ENCODE measurements around the gene SIRPD. TPM values are rescaled to one million over a fixed set of nuclear protein-coding genes. Genes with fewer than 3 reads are reported as not detected.

SIRPD gene
- total and polyA plus RNA-seq, 4 experiments from 2014 or later: 0.11 to 0.17 TPM; not detected in 2

- Mint-ChIP-seq H3K27ac (no peak overlapping the region), H3K27me3 (peaks cover 27 to 30% of the 10 kb centered on the region in 2 donors), H3K36me3 (no peaks in the 10 kb centered on the region), H3K4me1 (no peaks in the 10 kb centered on the region), H3K4me3 (no peak overlapping the region), H3K9me3 (peaks cover 0 to 3% (median 0%) of the 10 kb centered on the region in 8 donors)
- Histone ChIP-seq H3K36me3 (ENCODE audit: insufficient read depth, low read length) (no peaks in the 10 kb centered on the region), H3K4me3 (ENCODE audit: low read length in 2 of 2) (no peak overlapping the region), H3K27ac (ENCODE audit: low read depth, low read length) (no peak overlapping the region), H3K4me1 (ENCODE audit: insufficient read depth, low read length) (no peaks in the 10 kb centered on the region), H3K27me3 (ENCODE audit: insufficient read depth, low read length) (no peaks in the 10 kb centered on the region), H3K9me3 (ENCODE audit: control insufficient read depth in 1 of 2, low read length in 2 of 2) (no peaks in the 10 kb centered on the region)
- intact Hi-C loops (cut with micrococcal nuclease): no loop called here
- POLR2A ChIA-PET (ENCODE audit: partially characterized antibody): no interaction called here
- DNase-seq: no peak
- CTCF ChIA-PET (ENCODE audit: partially characterized antibody): interaction anchor here (0.6 kb wide), 1 partner anchor 67 kb away, joined by 3 read pairs; the partner anchor contains the start of gene SIRPD
Measured at GRCh38 chr20:1490643-1491195, 66.8 kb downstream of the SIRPD start.

- no peak for DNase-seq
- Mint-ChIP-seq H3K4me3 (no peak overlapping the region), H3K9me3 (peaks cover 0 to 3% (median 0%) of the 10 kb centered on the region in 8 donors), H3K4me1 (no peaks in the 10 kb centered on the region), H3K27ac (no peak overlapping the region), H3K36me3 (no peaks in the 10 kb centered on the region), H3K27me3 (peaks cover 27 to 32% of the 10 kb centered on the region in 2 donors)
- ChIA-PET POLR2A (ENCODE audit: partially characterized antibody) (no interaction called here), CTCF (ENCODE audit: partially characterized antibody) (interaction anchor here (0.6 to 1.1 kb wide), 2 partner anchors 14 to 68 kb away, joined by 3 to 4 read pairs; partner anchors contain the start of gene SIRPD)
- Histone ChIP-seq H3K27me3 (ENCODE audit: insufficient read depth, low read length) (no peaks in the 10 kb centered on the region), H3K36me3 (ENCODE audit: insufficient read depth, low read length) (no peaks in the 10 kb centered on the region), H3K4me1 (ENCODE audit: insufficient read depth, low read length) (no peaks in the 10 kb centered on the region), H3K9me3 (ENCODE audit: control insufficient read depth in 1 of 2, low read length in 2 of 2) (no peaks in the 10 kb centered on the region), H3K4me3 (ENCODE audit: low read length in 2 of 2) (no peak overlapping the region), H3K27ac (ENCODE audit: low read depth, low read length) (no peak overlapping the region)
- intact Hi-C loops (cut with micrococcal nuclease): no loop called here
Measured at GRCh38 chr20:1489764-1490436, 67.6 kb downstream of the SIRPD start.

GRCh38 chr20:1489325-1489724 is 68.2 kb downstream of the SIRPD start:
- H3K9me3 Mint-ChIP-seq: peaks cover 0 to 3% (median 0%) of the 10 kb centered on the region in 8 donors
- no peak overlapping the region for H3K27ac ChIP-seq (ENCODE audit: low read depth, low read length)
- ChIA-PET POLR2A (ENCODE audit: partially characterized antibody) (no interaction called here), CTCF (ENCODE audit: partially characterized antibody) (interaction anchor here (1.1 kb wide), 1 partner anchor 14 kb away, joined by 4 read pairs; no protein-coding TSS in a partner anchor)
- H3K27me3 ChIP-seq (ENCODE audit: insufficient read depth, low read length): no peaks in the 10 kb centered on the region
- H3K36me3 Mint-ChIP-seq: no peaks in the 10 kb centered on the region
- H3K4me3 Mint-ChIP-seq: no peak overlapping the region
- no peak overlapping the region for H3K4me3 ChIP-seq (ENCODE audit: low read length in 2 of 2)
- DNase-seq: no peak
- no peaks in the 10 kb centered on the region for H3K9me3 ChIP-seq (ENCODE audit: control insufficient read depth in 1 of 2, low read length in 2 of 2)
- H3K27ac Mint-ChIP-seq: no peak overlapping the region
- H3K36me3 ChIP-seq (ENCODE audit: insufficient read depth, low read length): no peaks in the 10 kb centered on the region
- H3K27me3 Mint-ChIP-seq: peaks cover 28 to 37% of the 10 kb centered on the region in 2 donors
- intact Hi-C loops (cut with micrococcal nuclease): no loop called here
- no peaks in the 10 kb centered on the region for H3K4me1 Mint-ChIP-seq
- no peaks in the 10 kb centered on the region for H3K4me1 ChIP-seq (ENCODE audit: insufficient read depth, low read length)

GRCh38 chr20:1486566-1486965 is 70.9 kb downstream of the SIRPD start:
- no peaks in the 10 kb centered on the region for H3K4me1 Mint-ChIP-seq
- intact Hi-C loops (cut with micrococcal nuclease): no loop called here
- H3K36me3 Mint-ChIP-seq: no peaks in the 10 kb centered on the region
- no peak overlapping the region for H3K27ac ChIP-seq (ENCODE audit: low read depth, low read length)
- H3K9me3 ChIP-seq (ENCODE audit: control insufficient read depth in 1 of 2, low read length in 2 of 2): no peaks in the 10 kb centered on the region
- no peak for DNase-seq
- peaks cover 0 to 3% (median 0%) of the 10 kb centered on the region in 8 donors for H3K9me3 Mint-ChIP-seq
- POLR2A ChIA-PET (ENCODE audit: partially characterized antibody): no interaction called here
- H3K27me3 ChIP-seq (ENCODE audit: insufficient read depth, low read length): no peaks in the 10 kb centered on the region
- H3K27ac Mint-ChIP-seq: no peak overlapping the region
- H3K4me1 ChIP-seq (ENCODE audit: insufficient read depth, low read length): no peaks in the 10 kb centered on the region
- CTCF ChIA-PET (ENCODE audit: partially characterized antibody): interaction anchor here (2.4 kb wide), 1 partner anchor 17 kb away, joined by 12 read pairs; no protein-coding TSS in a partner anchor
- peaks cover 42 to 51% of the 10 kb centered on the region in 2 donors for H3K27me3 Mint-ChIP-seq
- no peak overlapping the region for H3K4me3 ChIP-seq (ENCODE audit: low read length in 2 of 2)
- H3K4me3 Mint-ChIP-seq: no peak overlapping the region
- no peaks in the 10 kb centered on the region for H3K36me3 ChIP-seq (ENCODE audit: insufficient read depth, low read length)

GRCh38 chr20:1484438-1485116 is 72.9 kb downstream of the SIRPD start:
- H3K27me3 ChIP-seq (ENCODE audit: insufficient read depth, low read length): peaks cover 4% of the 10 kb centered on the region
- no peaks in the 10 kb centered on the region for H3K36me3 ChIP-seq (ENCODE audit: insufficient read depth, low read length)
- no peak for DNase-seq
- H3K36me3 Mint-ChIP-seq: no peaks in the 10 kb centered on the region
- ChIA-PET CTCF (ENCODE audit: partially characterized antibody) (no interaction called here), POLR2A (ENCODE audit: partially characterized antibody) (no interaction called here)
- no peak overlapping the region for H3K27ac ChIP-seq (ENCODE audit: low read depth, low read length)
- no peaks in the 10 kb centered on the region for H3K9me3 ChIP-seq (ENCODE audit: control insufficient read depth in 1 of 2, low read length in 2 of 2)
- no peak overlapping the region for H3K4me3 ChIP-seq (ENCODE audit: low read length in 2 of 2)
- no peaks in the 10 kb centered on the region for H3K4me1 Mint-ChIP-seq
- intact Hi-C loops (cut with micrococcal nuclease): no loop called here
- peak overlapping the region in 1 of 7 donors; percentile 87 for H3K27ac Mint-ChIP-seq
- peaks cover 0 to 3% (median 0%) of the 10 kb centered on the region in 8 donors for H3K9me3 Mint-ChIP-seq
- H3K27me3 Mint-ChIP-seq: peaks cover 40 to 47% of the 10 kb centered on the region in 2 donors
- H3K4me1 ChIP-seq (ENCODE audit: insufficient read depth, low read length): no peaks in the 10 kb centered on the region
- H3K4me3 Mint-ChIP-seq: no peak overlapping the region

Other genes with a start within 250 kb of the SIRPD start
- under 1 TPM; 0.61 to 0.94 TPM for gene SDCBP2, start 228.6 kb downstream of the SIRPD start, total RNA-seq
- 1 to 10 TPM; 1.5 to 2.2 TPM for gene SDCBP2, start 228.6 kb downstream of the SIRPD start, polyA plus RNA-seq
- gene FKBP1A, start 164.7 kb downstream of the SIRPD start, total RNA-seq: 10 to 100 TPM; 77.8 to 86.4 TPM
- gene FKBP1A, start 164.7 kb downstream of the SIRPD start, polyA plus RNA-seq: 10 to 100 TPM; 47.0 to 62.2 TPM
- 10 to 100 TPM; 57.5 to 65.8 TPM for gene NSFL1C, start 90.9 kb downstream of the SIRPD start, total RNA-seq
- 100 to 1,000 TPM in 1 of 2 donors, 10 to 100 TPM in 1; 77.3 to 105 TPM for gene NSFL1C, start 90.9 kb downstream of the SIRPD start, polyA plus RNA-seq
- not detected for gene SIRPB2, start 66.3 kb downstream of the SIRPD start, total RNA-seq
- gene SIRPB2, start 66.3 kb downstream of the SIRPD start, polyA plus RNA-seq: not detected
- 1 to 10 TPM; 4.7 to 7.2 TPM for gene SIRPB1, start 62.3 kb upstream of the SIRPD start, total RNA-seq
- gene SIRPB1, start 62.3 kb upstream of the SIRPD start, polyA plus RNA-seq: 1 to 10 TPM in 1 of 2 donors, under 1 TPM in 1; 0.64 to 1.2 TPM
- gene SIRPG, start 100.1 kb upstream of the SIRPD start, total RNA-seq: 10 to 100 TPM; 32.4 to 34.9 TPM
- gene SIRPG, start 100.1 kb upstream of the SIRPD start, polyA plus RNA-seq: 100 to 1,000 TPM; 136 to 211 TPM